Kidney tubule cell (primary cell): ENCODE data around the gene VTCN1.

ENCODE experiments used
- DNase-seq: peaks from one replicate; pipeline ENCODE4 v3.0.0-alpha.2; 2018; ENCODE audit warnings: low spot score

The VTCN1 gene

GRCh38 chr1:117209094-117209493, 1.6 kb downstream of the VTCN1 start:
- no peak for DNase-seq

GRCh38 chr1:117208580-117208979, 2.1 kb downstream of the VTCN1 start:
- DNase-seq, result no peak

DNA sequence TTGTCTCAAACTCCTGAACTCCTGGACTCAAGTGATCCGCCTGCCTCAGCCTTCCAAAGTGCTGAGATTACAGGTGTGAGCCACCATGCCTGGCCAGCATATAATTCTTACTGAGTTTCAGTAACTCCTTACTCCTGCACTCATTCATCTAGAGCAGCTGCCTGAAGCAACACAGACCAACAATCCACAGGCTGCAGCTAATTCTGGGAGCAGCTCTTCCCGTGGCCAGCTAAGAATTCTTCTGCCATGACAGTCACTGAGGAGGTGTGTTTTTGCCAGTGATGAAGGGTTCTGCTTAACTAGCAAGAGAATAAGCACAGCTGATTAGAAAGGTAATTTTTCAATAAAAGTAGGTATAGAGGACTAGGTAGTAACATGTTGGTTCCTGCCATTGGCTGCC, 5.4 kb downstream of the VTCN1 start:
- peak; percentile 45 for DNase-seq

GRCh38 chr1:117201808-117202207, 8.9 kb downstream of the VTCN1 start:
- DNase-seq, result no peak

- no peak for DNase-seq
Measured at GRCh38 chr1:117198097-117198496, 12.6 kb downstream of the VTCN1 start.

DNA sequence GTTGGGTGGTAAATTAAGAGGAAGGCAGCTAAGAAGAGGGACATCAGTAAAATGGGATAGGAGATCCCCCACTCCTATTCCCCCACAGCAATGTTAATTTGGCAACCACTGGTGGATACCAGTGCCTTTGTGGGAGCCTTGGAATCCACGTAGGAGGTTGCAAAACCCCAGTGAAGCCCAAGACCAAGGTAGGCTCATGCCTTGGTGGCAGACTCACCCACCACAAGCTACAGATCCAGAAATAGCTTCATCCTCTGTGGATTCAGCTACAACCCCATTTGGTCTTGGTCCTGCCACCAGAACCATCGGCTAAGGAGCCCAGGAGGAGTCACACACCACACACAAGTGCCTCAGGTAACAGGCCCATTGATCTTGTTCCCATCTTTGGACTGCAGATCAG, 21.0 kb downstream of the VTCN1 start:
- no peak for DNase-seq

DNA sequence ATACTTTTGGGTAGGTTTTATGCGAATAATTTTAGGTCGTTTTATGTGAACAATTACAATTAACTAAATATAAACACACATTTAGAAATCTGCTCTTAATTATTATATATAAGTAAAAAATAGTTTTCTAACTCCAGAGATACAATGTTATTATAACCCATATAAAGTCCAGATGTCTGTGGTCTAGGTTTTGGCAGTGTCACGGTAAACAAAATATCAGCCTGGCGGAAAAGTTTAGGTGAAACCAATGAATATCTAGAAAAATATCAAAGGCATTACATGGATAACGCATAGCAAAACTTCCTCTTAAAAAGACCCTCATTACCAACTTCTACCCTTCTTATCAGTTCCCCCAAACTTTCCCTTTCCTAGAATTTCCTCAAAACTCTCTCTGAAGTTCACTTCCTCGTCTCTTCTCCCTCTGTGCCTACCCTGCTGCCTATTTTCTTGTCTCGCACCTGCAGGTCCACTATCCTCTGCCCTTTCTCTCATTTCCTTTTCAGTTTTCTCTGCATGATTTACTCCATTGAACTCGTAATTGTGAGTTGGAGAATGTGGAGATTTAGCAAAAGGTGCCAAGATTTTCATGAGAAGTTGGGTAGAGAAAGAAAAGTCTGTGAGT, 21.8 kb downstream of the VTCN1 start:
- no peak for DNase-seq

GRCh38 chr1:117188170-117188815, 22.4 kb downstream of the VTCN1 start:
- DNase-seq, result no peak

GRCh38 chr1:117183112-117183511, 27.6 kb downstream of the VTCN1 start:
- no peak for DNase-seq

DNA sequence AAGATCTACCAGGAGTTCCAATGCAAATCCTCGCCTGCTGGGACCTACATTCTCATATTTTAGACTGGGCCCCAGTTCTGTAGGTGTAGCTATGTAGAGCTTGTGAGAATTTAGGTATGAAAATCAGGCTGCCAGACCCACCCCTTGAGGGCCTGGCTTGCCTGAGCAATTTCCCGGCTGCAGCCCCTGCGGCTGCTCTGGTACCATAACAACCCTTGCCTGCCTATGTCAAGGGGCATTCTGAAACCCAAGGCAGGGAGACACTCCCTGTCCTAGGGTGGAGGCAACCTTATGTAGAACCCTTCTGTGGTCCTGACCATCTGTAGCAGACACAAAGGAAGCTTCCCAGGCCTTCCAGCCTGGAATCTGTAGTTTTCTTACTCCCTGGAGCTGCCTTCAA, 28.4 kb downstream of the VTCN1 start:
- DNase-seq, result no peak

DNA sequence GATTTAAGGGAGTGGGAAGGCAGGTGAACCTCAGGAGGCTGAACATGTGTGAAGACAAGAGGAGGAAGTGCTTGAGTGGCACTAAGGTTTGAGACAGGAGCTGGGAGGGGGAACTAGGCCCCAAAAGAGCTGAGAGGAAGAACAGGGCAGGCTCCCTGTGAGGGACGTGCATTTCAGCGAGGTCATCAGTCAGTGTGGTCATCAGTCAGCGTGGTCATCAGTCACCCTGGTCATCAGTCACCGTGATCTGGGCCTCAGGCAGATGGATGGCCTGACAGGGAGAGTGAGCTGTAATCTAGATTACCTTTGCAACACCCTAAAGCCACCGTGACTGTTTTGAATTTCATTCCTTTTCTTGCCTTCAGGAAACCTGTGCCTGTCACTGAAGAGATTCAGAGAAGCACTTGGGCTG, 29.1 kb downstream of the VTCN1 start:
- peak; percentile 77 for DNase-seq

DNA sequence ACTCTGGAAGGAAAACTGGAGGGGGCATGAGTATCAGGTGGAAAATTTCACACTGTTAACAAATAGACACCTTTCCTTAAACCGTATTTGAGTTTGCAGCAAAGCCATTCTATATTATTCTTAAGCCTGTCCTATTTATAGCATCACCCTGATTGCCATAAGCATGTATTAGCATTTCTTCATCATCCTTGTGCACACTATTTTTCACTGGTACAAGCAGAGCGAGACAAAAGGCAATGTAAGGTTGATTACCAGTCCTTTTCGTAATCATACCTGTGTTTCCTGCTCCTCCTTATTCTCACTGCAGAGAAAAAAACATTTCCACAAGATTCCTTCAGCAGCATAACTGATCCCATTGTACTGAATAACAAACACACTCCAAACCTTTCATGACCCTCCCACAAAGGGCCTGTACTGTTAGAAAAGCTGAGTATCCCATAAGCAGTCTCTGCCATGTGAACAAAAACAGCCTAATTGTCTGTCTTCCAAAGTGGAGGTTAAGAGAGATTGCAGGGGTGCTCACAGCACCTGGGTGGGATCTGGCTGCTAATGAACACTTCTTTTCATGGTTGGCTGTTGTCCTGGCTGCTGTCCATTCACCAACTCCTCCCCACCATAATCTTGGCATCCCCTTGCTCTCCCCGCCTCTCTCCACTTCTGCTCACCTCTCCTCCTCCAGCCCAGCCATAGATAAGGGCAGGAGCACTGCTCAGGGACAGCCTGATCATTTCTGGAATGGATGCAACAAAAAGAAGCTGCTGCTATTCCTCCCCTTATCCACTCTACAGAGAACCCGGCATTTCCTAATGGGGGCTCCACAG, 30.4 kb downstream of the VTCN1 start:
- no peak for DNase-seq

DNA sequence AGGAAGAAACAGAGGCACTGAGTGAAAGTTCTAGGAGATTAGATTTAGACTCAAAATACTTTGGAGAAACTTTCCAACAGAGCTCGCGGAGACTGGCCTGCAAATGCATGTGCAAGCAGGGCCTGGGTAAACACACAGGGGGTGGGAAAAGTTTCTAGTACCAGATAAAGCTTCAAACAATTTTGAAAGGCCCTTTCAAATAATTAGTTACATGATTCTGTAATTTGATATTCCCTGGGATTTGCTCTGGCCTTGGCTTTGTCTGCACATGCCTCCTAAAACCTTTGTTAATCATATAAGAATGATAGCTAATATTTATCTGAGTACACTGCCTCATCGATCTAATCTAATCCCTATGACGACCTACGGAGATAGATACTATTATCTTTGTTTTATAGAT, 31.3 kb downstream of the VTCN1 start:
- DNase-seq, result no peak

- no peak for DNase-seq
Measured at GRCh38 chr1:117178756-117179155, 32.0 kb downstream of the VTCN1 start.

DNA sequence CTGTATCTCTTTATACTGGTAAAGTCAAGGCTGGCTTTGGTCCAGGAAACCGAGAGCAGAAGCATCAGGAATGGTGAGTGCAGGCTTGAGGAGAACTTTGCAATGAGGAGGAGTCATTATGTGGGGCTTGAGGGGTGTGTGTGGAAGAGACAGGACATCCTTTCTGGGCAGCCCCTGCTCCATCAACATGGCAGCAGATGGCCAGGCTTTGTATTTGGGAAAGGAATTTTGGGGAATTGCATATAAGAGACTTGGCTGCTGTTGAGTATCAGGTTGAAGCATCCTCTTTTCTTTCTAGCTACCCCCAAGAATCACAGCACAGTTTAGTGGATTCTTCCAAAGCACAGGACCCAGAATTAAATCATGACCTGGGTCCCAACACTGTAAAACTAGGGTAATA, 33.4 kb downstream of the VTCN1 start:
- DNase-seq, result no peak

GRCh38 chr1:117176579-117176978, 34.1 kb downstream of the VTCN1 start:
- no peak for DNase-seq

GRCh38 chr1:117174851-117175250, 35.9 kb downstream of the VTCN1 start:
- DNase-seq, result no peak

GRCh38 chr1:117173691-117174090, 37.0 kb downstream of the VTCN1 start:
- no peak for DNase-seq

GRCh38 chr1:117173006-117173405, 37.7 kb downstream of the VTCN1 start:
- peak; percentile 85 for DNase-seq

DNA sequence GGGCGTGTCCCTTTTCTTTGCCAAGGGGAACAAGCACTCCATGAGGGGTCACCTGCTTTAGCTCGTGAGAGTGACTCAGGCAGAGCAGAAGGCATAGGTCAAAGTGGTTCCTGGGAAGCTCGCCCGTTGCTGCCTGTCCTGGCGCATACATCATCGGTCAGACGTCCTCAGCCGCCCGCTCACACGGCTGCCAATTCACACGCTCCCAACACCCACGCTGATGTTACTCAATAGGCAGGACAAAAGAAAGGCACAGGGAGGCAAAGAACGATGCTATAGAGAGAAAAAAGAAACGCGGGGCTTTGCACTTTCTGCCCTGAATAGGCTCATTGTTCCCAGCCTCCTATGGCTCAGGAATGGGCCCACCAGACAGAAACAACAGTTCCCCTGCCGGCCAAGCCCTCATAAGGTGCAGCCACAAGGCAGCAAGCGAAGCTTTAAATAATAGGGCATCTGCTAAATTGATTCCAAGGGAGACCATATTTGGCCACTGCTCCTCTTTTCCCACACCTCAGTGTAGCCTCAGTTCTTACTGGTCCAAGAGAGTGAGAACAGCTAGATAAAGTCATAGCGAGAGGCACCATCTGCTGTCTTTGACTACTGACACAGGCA, 38.7 kb downstream of the VTCN1 start:
- DNase-seq, result peak; percentile 96

- peak; percentile 94 for DNase-seq
Measured at GRCh38 chr1:117169871-117170596, 40.7 kb downstream of the VTCN1 start.

GRCh38 chr1:117167402-117167801, 43.3 kb downstream of the VTCN1 start:
- peak; percentile 93 for DNase-seq
